Measurements from ENCODE around the gene CHORDC1. TPM values are rescaled to one million over a fixed set of nuclear protein-coding genes. Genes with fewer than 3 reads are reported as not detected.
"Not testable (repeated sequence)": the region's sequence is repeated elsewhere in the genome, so short reads cannot be mapped to it uniquely, and the experiment has no call there.

CHORDC1 gene
- total and polyA plus RNA-seq, 10 of the 15 experiments (the other 5 are each of a cell fraction or from before 2014, with no cell fraction given): 32.6 to 108 (median 54.3) TPM

GRCh38 chr11:90241414-90241813 lies 18.6 kb upstream of the CHORDC1 start:
- no peak for FAIRE-seq
- ATAC-seq: no peak
- in situ Hi-C loops (cut with MboI) (no loop called here), intact Hi-C loops (cut with micrococcal nuclease; ENCODE audit: unreplicated experiment) (loop anchor here (10.0 kb wide), 1 partner anchor 1003 kb away; no protein-coding TSS in a partner anchor)
- BruUV-seq (replicated peaks): no TSS peak
- Histone ChIP-seq H3K36me3 (ENCODE audit: control insufficient read depth in 2 of 2, insufficient read depth in 2 of 2, low read length in 1 of 2) (no peaks in the 10 kb centered on the region), H3K4me1 (ENCODE audit: control insufficient read depth, insufficient read depth, low read length) (no peaks in the 10 kb centered on the region), H4K20me1 (ENCODE audit: control insufficient read depth, insufficient read depth) (no peaks in the 10 kb centered on the region), H3K9me3 (replicated peaks; ENCODE audit: control insufficient read depth, insufficient read depth, low read length) (no peaks in the 10 kb centered on the region), H2AFZ (ENCODE audit: control insufficient read depth, low read depth, low read length) (no peak overlapping the region), H3K4me3 (no peak overlapping the region), H3K9ac (ENCODE audit: control insufficient read depth, insufficient read depth, low read length) (no peak overlapping the region), H3K27ac (ENCODE audit: control insufficient read depth, insufficient read depth) (no peak overlapping the region), H3K79me2 (ENCODE audit: control insufficient read depth, insufficient read depth, low read length) (no peaks in the 10 kb centered on the region), H3K4me2 (ENCODE audit: control insufficient read depth, insufficient read depth) (no peak overlapping the region), H3K27me3 (replicated peaks in 1 of 2; ENCODE audit: control insufficient read depth in 2 of 2, insufficient read depth in 2 of 2, low read length in 1 of 2) (0 out of 4 replicates have a peak, but pooled peaks cover 0 to 3% of the 10 kb centered on the region in 2 experiments)
- CTCF ChIA-PET: interaction anchor here (0.7 kb wide), 1 partner anchor 10 kb away, joined by 4 read pairs; no protein-coding TSS in a partner anchor
- 49% methylated on average over 4 of the region's 4 CpGs for WGBS (ENCODE audit: insufficient coverage, insufficient replicate concordance, low lambda C conversion rate, missing lambda C conversion rate)
- TF ChIP-seq ATF3 (IDR thresholded peaks at IDR 0.05; ENCODE audit: borderline replicate concordance, extremely low read depth, low read depth, low read length): no peak
- TF ChIP-seq SREBF2 (IDR thresholded peaks at IDR 0.05; ENCODE audit: low read length): no peak
- SMC1A ChIA-PET (ENCODE audit: uncharacterized antibody, unreplicated experiment): no interaction called here
- no peak for DNase-seq (ENCODE audit: low read depth, low spot score)
- RAD21 ChIA-PET (ENCODE audit: unreplicated experiment): no interaction called here
- POLR2A ChIA-PET: no interaction called here

- H3K4me3 ChIP-seq; CTCF ChIA-PET; H3K27ac ChIP-seq (ENCODE audit: control insufficient read depth, insufficient read depth); FAIRE-seq; H3K9ac ChIP-seq (ENCODE audit: control insufficient read depth, insufficient read depth, low read length); H3K4me1 ChIP-seq (ENCODE audit: control insufficient read depth, insufficient read depth, low read length); RAD21 ChIA-PET (ENCODE audit: unreplicated experiment); SMC1A ChIA-PET (ENCODE audit: uncharacterized antibody, unreplicated experiment); H3K4me2 ChIP-seq (ENCODE audit: control insufficient read depth, insufficient read depth); H3K36me3 ChIP-seq (ENCODE audit: control insufficient read depth in 2 of 2, insufficient read depth in 2 of 2, low read length in 1 of 2); in situ Hi-C loops (cut with MboI); BruUV-seq (replicated peaks); H3K79me2 ChIP-seq (ENCODE audit: control insufficient read depth, insufficient read depth, low read length); H3K27me3 ChIP-seq (replicated peaks in 1 of 2; ENCODE audit: control insufficient read depth in 2 of 2, insufficient read depth in 2 of 2, low read length in 1 of 2); H3K9me3 ChIP-seq (replicated peaks; ENCODE audit: control insufficient read depth, insufficient read depth, low read length); POLR2A ChIA-PET; DNase-seq (ENCODE audit: low read depth, low spot score); H2AFZ ChIP-seq (ENCODE audit: control insufficient read depth, low read depth, low read length); H4K20me1 ChIP-seq (ENCODE audit: control insufficient read depth, insufficient read depth); ATAC-seq: not testable (repeated sequence)
- 52% methylated on average over 19 of the region's 20 CpGs for WGBS (ENCODE audit: insufficient coverage, insufficient replicate concordance, low lambda C conversion rate, missing lambda C conversion rate)
- intact Hi-C loops (cut with micrococcal nuclease; ENCODE audit: unreplicated experiment): loop anchor here (10.0 kb wide), 1 partner anchor 1005 kb away; no protein-coding TSS in a partner anchor
These were observed 17.3 kb upstream of the CHORDC1 start for GRCh38 chr11:90239967-90240636.

All from GM12878 (cell line).